Measurements from ENCODE around the gene SLC7A5.

Gene SLC7A5

DNA sequence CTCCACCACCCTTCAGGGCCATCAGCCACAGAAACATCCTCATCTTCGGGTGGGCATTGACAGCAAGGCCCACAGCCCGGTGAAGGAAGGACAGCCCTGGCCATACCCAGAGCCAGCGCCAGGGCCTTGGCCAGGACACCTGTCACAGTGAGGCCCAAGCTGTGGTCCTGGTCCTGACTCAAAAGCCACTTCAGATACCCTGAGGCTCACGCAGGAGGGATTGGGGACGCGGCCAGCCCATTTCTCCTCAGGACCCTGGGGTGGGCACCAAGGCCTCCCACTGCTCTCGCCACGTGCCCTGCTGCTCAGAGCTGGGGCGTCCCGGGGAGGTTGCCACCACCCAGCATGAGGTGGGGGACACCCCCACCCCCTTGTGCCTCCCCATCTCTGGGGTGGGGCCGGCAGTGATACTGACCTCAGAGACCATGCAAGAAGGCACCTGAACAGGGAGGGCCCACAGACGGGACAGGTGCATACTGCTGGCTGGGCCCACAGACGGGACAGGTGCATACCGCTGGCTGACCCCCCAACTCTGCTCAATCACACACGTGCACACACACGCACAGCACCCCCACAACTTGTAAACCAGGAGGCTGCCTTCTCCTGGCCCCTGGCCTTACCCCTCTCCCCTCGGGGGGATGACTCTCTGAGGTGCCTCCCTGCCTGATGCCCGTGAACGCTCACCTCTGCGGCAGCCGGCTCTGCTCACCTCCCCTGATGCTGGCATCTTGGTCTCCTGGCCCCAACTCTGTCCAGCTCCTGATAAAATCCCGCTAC is 14.2 kb downstream of the SLC7A5 start:
- H3K27ac ChIP-seq: peak overlapping the region; percentile 47
- TF ChIP-seq, protein P1, sequence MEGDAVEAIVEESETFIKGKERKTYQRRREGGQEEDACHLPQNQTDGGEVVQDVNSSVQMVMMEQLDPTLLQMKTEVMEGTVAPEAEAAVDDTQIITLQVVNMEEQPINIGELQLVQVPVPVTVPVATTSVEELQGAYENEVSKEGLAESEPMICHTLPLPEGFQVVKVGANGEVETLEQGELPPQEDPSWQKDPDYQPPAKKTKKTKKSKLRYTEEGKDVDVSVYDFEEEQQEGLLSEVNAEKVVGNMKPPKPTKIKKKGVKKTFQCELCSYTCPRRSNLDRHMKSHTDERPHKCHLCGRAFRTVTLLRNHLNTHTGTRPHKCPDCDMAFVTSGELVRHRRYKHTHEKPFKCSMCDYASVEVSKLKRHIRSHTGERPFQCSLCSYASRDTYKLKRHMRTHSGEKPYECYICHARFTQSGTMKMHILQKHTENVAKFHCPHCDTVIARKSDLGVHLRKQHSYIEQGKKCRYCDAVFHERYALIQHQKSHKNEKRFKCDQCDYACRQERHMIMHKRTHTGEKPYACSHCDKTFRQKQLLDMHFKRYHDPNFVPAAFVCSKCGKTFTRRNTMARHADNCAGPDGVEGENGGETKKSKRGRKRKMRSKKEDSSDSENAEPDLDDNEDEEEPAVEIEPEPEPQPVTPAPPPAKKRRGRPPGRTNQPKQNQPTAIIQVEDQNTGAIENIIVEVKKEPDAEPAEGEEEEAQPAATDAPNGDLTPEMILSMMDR (conservative IDR thresholded peaks at IDR 0.05): no peak

DNA sequence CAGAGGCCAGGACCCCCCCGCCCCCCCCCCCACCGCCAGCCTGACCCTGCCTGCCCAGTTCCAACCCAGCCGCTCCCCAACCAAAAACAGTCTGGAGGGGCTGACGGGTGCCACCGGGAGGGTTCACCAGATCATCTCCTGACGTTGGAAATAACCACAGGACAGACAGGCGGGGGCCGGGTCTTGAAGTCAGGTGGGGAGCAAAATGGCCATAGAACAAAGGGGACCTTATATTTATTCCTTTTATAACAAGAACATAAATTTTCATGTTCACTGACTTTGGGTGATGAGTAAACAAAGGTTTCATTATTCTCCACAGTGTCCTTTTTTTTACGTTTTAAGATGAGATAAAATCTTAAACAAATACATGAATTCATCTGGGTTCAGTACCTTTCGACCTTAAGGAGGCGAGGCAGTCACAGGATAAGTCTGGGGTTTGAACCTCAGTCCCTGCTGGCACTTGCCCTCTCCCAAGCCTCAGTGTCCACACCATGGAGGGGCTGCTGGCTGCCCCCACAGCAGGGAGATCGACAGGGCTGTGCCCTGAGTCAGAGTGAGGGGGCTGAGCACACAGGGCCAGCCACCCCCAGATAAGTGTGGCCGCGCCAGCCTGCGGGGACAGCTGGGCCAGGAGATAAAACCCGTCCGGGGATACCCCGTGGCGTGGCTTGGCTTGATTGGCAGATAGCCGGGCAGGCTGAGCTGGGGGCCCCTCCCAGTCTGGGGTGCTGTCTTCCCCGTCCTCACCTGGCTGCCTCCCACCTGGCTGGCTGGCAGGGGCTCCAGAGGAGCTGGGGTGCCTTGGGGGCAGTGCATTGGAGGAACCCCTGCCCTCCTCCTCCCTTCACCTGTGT is 15.0 kb downstream of the SLC7A5 start:
- TF ChIP-seq, protein P1 (conservative IDR thresholded peaks at IDR 0.05): no peak
- H3K27ac ChIP-seq: no peak overlapping the region; the same call in 1 of the 2 replicates

DNA sequence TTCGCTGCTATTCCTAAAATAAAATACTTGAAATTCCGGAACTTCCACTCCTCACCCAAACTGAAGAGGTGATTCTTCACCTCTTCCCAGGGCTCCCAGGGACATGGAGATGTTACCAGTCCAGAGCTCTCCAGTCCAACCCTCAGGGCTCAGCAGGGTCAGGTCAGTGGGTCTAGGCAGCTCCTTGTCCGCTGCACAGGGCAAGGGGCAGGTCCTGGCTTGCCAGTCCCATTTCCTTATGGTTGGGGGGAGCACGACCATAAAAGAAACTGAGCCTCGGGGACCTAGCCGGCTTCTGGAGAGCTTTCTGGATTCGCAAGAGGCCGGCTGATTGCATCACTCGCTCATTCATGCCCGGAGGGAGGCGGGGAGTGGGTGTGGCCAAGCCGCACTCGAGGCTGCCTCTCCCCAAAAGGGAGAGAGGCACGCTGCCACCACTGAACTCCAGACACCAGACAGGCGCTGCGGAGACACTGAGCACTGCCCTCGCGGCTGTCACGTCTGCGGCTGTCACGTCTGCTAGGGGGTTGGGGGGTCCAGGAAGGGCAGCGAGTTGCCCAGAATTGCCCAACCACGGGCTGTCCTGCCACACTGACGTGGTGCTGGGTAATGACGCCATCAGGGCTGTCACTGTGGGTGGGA is 15.8 kb downstream of the SLC7A5 start:
- TF ChIP-seq, protein P1 (conservative IDR thresholded peaks at IDR 0.05): no peak

DNA sequence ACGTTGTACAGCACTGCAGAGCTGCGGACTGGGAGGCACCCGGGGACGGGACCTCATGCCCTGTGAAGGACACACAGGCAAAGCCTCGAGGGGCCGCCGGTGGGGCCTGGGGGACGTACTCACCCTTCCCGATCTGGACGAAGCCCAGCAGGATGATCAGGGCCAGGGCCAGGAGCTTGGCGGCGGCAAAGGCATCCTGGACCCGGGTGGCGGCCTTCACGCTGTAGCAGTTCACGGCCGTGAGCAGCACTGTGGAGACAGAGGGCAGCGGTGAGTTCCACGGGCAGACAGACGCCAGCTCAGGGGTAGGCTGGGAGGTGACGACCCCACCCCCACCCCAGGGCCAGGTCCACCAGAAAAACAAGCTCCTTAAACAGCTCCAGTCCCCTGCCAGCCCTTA is 17.7 kb downstream of the SLC7A5 start:
- TF ChIP-seq, protein P1 (conservative IDR thresholded peaks at IDR 0.05): no peak
- H3K27ac ChIP-seq: no peak overlapping the region

More for the DNA sequence above, 15.8 kb downstream of the SLC7A5 start:
- H3K27ac ChIP-seq: no peak overlapping the region; the same call in 1 of the 2 replicates

DNA sequence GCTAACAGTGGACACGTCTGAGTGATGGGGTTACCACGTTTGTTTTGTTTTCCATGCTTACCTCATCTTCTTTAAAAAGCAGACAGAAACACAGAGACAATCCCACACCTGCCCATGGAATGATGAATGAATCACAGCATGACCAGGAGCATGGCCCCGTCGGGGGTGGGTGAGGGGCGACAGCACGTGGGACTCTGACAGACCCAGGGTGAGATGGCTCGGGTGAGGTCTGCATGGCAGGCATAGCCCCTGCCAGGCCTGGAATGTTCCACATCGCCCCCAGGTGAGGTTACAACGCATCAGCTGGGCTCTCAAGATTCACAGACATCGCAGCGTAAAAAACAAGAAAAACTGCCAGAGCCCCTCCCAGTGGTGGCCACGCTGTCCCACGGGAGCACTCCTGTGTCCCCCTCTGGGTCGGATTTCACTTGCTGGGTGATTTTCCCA is 18.1 kb downstream of the SLC7A5 start:
- H3K27ac ChIP-seq: no peak overlapping the region
- TF ChIP-seq, protein P1 (conservative IDR thresholded peaks at IDR 0.05): no peak

DNA sequence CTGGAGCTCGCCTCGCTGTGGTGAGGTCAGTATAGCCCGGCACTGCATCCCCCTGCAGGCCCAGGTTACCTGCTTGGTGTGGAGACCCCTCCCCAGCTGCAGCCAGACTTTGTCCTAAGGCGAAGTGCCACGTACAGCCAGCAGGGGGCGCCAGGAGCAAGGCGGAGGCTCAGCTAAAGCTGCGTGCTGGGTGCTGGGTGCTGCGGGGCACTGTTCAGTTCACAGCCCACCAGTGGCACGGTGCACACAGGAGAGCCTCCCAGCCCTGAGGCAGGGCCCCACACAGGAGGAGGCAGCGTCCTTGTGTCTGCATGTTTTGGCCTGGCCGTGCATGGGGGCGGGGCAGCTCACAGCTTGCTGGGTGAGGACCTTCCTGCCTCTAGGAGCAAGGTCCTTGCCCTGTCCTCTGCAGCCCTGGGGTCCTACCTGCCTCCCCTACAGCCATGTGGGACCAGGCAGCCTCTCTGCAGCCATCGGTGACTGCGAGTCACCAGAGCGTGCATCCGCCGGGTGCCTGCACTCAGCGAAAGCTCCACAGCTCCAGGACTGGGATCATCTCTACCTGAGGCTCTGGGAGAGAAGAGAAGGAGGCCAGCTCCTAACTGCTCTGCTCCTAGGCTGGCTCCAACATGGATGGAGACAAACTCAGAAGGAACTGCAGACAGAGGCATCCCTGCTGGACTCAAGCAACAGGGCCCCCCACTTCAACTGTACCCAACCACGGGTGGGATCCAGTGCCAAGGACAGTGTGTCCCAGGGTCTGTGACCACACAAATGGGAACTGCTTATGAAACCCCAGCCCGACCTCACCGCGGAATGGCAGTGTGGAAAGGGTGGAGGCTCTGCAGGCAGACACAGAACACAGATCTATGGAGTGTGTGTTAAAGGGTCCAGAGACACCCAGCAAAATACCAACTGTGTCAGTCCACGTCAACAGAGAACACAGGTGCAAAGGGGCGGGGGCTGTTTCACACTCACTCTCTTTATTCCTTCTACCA is 19.0 kb downstream of the SLC7A5 start:
- no peak overlapping the region for H3K27ac ChIP-seq

More for the DNA sequence above, 19.0 kb downstream of the SLC7A5 start:
- TF ChIP-seq, protein P1 (conservative IDR thresholded peaks at IDR 0.05): peak; percentile 74

All from VCaP (cell line).